Ramos (cell line): ENCODE measurements around the gene NFATC1.

Experiments used
- in situ Hi-C: fragments of 300-500 bp; cut with MboI; formaldehyde crosslinking; loops from one replicate; pipeline ENCODE4 v1.14.3; 2022; ENCODE audit warnings: low sequenced_read_pairs; ENCODE audit not compliant: unreplicated experiment

Gene NFATC1

DNA sequence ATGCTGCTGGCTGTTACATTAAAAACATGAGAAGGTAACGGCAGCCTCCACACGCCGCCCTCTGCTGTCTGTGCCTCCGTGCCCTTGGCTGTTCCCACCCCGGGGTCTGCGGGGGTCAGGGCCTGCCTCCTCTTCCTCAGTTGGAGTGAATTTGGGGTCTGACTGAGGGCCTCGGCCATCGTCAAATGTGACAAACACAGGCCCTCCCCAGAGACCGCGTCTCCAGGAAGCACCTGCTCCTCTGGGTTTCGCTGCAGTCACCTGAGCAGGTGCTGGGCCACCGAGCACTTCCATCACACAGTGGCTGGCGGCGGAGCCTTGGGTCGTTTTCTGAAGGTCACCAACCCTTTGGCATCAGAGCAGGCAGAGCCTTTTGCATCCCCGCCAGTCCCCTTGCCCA, 70.9 kb downstream of the NFATC1 start:
- in situ Hi-C loops, result loop anchor here (10.0 kb wide), 1 partner anchor 48 kb away; no protein-coding TSS in a partner anchor

GRCh38 chr18:79467126-79467525, 71.4 kb downstream of the NFATC1 start:
- in situ Hi-C loops, result loop anchor here (10.0 kb wide), 1 partner anchor 48 kb away; no protein-coding TSS in a partner anchor

GRCh38 chr18:79468119-79468789, 72.5 kb downstream of the NFATC1 start:
- in situ Hi-C loops, result loop anchor here (10.0 kb wide), 1 partner anchor 47 kb away; no protein-coding TSS in a partner anchor

DNA sequence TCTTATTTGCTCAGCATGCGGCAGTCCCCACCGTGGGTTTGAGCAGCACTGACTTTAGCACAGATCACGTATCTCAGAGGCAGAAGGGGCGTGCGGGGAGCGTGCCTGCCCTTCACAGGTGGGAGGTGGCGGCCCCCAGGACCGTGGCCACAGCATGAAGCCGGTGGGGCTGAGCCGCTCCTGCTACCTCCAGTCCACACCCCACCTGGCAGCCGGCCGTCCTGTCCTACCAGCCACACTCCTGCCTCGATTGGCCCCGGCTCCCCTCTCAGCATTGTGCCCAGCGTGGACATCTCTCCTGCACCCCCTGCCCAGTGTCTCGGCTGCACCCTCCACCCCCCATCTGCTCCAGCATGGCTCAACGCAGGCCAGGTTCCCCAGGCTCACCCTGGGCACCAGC, 73.6 kb downstream of the NFATC1 start:
- in situ Hi-C loops, result loop anchor here (10.0 kb wide), 1 partner anchor 45 kb away; no protein-coding TSS in a partner anchor

DNA sequence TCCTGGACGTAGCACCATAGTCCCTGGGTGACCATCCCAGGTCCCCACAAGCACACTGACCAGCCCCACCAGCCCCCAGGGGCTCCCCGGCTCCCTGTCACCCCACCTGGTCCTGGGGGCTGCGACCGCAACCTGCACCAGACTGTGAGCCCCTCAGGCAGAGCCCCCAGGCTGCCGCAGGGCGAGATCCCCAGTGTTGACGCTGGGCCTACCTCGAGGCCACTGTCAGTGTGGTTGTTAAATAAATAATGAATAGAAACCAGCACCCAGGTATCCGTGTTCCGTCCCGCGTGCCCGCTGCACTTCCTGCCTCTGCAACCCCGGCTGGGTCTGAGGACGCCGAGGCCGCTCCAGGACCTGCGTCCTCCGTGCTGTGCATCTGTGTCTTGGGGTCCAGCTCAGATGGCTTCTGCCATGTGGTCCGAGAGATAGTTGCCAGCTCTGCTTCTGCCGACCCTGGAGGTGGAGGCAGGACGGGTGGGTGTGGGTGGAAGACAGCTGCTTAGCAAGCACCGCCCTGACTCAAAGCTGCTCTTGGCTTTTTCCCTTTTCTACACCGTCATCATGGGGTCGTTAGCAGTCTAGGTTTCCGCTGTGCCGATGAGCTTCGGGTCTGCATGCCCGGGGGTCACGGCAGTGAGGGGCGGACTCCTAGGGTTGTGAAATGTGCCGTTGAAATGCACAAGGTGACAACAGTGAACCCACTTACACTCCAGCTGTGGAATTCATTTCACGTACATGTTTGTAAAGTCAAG, 74.2 kb downstream of the NFATC1 start:
- in situ Hi-C loops, result loop anchor here (10.0 kb wide), 1 partner anchor 45 kb away; no protein-coding TSS in a partner anchor

DNA sequence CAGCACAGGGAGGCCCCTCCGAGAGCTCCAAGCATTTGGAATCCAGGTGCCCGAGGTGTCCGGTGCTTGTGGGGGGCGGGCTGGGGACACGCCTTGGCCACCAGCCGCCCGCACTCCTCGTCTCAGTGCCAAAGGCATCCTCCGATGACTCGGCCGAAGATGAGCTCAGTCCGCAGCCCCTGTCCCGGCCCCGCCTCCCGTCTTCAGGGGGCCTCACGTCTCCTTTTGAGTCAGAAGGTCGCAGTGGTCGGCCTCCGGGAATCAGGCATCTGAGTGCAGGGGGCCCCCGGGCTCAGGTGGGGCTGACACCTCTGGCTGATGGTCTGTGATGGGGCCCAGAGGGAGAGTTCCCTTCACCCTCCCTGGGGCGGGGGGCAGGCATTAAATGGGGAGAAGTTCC, 74.8 kb downstream of the NFATC1 start:
- in situ Hi-C loops, result no loop called here

DNA sequence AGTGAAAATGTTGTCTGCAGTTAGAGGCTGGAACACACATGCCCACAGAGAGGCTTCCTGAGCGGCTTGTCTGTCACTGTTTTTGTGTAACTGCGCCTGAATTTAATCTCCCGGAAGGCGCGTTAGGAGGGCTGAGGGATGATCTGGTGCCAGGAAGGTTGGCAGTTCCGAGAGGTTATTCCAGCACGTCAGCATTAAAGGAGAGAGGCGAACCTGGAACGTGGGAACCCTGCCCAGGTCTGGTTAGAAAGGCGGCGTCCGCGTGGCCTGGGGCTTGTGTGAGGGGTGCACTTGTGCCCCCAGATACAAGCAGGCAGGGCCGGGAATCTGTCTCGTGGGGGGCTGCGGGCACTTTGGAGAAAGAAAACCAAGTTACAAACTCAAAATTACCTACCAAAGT, 75.3 kb downstream of the NFATC1 start:
- in situ Hi-C loops, result no loop called here

GRCh38 chr18:79471597-79471996, 75.9 kb downstream of the NFATC1 start:
- in situ Hi-C loops, result no loop called here

- in situ Hi-C loops, result no loop called here
These were observed 76.4 kb downstream of the NFATC1 start for GRCh38 chr18:79472176-79472575.

- in situ Hi-C loops, result no loop called here
These were observed 77.2 kb downstream of the NFATC1 start for GRCh38 chr18:79472946-79473345.

DNA sequence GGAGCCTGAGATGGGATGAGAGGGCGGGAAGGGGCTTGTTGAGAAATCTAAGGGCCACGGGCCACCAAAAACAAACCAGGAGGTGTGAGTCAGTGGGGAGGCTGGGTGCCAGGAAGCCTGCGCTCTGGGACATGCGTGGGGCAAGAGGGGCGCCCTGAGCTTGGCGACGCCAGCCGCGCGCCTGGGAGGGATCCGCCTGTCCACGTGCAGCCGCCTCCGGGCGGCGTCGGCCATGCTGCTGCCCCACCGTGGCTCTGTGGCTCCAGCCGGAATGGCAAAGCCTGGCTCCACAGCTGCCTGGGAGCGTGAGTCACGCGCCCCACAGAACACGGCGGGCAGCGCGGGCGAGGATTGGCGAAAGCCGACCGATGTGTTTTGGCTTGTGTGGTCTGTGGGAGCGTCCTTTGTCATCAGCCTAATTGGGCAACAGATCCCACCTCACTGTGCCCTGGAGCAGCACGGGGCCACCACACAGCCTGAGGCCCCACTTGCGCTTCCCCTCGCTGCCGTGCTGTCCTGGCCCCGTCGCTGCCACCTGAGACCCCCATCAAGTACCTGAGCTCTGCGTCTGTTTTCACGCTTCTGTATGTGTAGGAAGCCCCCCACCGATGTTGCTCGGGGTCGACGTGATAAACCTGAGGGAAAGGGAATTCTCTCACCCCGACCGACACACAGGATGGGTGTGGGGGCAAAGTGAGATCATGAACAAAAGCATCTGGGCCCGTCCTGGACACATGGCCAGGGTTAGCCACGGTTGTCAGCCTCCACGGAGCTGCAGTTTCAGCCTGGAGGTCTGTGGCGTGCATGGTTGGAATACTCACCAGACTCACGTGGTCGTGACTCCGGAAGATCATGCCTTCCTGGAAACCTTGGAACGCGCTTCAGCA, 80.5 kb downstream of the NFATC1 start:
- in situ Hi-C loops, result no loop called here

DNA sequence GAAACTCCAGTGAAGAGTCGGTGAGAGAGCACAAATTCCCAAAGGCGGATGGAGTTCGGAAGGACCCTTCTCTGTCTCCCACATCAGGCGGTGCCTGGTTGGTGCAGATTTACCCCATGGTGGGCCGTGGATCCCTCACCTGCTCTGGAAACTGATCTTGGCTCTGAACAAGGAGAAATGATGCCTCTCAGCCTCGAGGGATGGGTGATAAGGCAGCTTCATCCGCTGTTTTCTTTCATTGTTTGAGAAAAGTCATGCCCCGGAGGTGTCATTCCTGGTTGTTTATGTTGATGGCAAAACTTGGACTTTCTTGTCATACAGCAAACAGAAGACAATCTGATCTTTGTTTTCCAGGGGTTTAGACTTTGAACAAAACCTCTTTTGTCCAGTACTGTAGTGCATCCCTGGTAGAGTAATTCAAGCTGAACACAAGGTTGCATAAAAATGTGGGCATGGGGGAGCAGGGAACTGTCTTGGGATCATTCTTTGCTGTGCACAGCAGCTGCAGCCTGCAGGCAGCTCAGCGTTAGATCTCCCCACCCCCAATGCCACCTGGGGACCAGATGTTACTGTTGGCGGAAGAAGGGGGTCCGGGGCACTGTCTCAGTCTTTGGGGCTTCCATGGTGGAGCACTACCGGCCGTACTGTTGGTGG, 81.3 kb downstream of the NFATC1 start:
- in situ Hi-C loops, result no loop called here

GRCh38 chr18:79477711-79478483, 82.2 kb downstream of the NFATC1 start:
- in situ Hi-C loops, result no loop called here

GRCh38 chr18:79478484-79479115, 82.9 kb downstream of the NFATC1 start:
- in situ Hi-C loops, result no loop called here

DNA sequence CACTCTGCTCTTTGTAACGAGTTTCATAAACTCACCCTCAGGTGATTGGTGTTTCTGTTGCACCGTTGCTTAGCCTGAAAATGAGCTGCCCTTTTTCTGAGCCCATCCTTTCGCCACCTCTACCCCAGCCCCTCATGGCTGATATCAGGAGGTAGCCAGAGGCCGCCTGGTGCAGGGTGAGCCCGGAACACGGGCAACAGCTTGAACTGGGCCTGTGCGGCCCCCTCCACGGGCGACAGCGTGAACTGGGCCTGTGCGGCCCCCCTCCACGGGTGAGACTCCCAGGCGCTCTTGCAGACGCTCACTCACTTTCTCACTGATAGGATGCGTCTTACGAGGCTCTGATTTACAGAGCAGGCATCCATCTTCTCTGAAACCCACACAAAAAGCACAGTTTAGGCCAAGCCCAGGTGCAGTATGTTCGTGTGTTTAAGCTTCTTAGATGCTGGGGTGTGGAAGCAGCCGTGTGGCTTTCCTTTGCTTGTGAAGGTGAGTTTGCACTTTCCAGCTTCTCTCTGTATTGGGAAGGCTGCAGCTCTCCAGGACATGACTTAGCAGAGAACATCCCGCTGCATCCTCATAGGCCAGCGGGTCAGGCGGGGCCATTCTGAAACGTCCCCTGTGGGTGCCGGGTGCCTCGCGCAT, 83.5 kb downstream of the NFATC1 start:
- in situ Hi-C loops, result no loop called here

- in situ Hi-C loops, result no loop called here
These were observed 84.0 kb downstream of the NFATC1 start for GRCh38 chr18:79479761-79480161.

- in situ Hi-C loops, result no loop called here
These were observed 84.7 kb downstream of the NFATC1 start for GRCh38 chr18:79480171-79481045.
